ENCODE data around the gene SIGLEC12.
"Not testable (repeated sequence)": the region's sequence is repeated elsewhere in the genome, so short reads cannot be mapped to it uniquely, and the experiment has no call there.

The SIGLEC12 gene

DNA sequence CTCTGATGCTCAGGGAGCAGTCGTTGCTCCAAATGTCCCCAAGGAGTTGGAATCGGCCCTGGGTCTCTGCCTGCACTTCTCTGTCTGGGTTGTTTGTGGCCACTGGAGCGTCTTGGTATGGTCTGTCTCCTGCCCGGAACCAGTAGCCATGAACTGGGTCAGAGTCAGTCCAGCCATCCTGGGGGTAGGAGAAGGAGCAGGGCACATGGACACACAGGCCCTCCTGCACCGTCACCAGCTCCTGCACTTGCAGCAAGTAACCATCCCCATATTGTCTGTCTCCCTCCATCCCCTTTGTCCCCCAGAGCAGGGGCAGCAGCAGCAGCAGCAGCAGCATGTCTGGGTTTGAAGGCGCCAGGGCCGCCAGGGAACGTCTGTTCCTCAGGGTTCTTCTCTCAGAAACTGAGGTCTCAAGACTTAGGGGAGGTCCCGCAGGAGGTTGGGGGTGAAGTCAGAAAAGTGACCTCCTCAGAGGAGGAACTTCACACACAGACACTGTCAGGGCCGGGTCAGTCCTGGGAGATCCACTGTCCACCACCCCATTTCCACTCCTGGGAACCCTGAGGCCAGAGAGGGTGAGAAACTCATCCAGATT, 43.5 kb downstream of the SIGLEC12 start, which contains the start of gene SIGLEC8:
TSS of gene SIGLEC8 (minus strand) at position 404 of the 595 bp plus-strand sequence. CDS start at position 337, 67 bp downstream.
- DNase-seq (ENCODE audit: low read depth in 2 of 2), result no peak

DNA sequence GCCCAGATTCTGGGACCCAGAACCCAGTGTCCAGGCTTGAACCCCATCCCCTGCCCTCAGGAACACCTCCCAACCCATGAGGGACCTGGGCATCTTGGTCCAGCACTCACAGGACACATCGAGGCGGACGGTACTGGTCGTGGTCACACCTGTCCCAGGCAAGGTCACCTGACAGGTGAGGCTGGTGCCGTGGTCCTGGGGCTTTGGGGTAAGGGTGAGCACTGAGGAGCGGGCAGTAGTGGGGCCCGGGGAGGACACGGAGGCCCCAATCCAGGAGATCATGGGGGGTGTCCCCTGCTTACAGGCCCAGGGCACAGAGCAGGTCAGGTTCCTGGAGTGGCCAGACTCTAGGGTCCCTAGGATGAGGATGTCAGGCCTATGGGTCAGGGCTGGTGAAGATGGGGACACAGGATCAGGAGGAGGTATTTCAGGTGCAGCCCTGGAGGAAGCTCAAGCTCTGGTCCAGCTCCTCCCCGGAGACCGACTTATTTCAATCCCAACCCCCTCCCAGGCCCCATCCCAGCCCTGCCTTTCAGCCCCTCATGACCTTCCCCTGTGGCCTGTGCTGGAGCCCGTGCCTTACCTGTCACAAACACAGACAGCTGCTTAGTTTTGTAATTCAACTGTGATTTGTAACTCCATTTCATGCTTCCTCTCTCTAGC, 44.1 kb downstream of the SIGLEC12 start:
- DNase-seq (ENCODE audit: low read depth in 2 of 2), result no peak

DNA sequence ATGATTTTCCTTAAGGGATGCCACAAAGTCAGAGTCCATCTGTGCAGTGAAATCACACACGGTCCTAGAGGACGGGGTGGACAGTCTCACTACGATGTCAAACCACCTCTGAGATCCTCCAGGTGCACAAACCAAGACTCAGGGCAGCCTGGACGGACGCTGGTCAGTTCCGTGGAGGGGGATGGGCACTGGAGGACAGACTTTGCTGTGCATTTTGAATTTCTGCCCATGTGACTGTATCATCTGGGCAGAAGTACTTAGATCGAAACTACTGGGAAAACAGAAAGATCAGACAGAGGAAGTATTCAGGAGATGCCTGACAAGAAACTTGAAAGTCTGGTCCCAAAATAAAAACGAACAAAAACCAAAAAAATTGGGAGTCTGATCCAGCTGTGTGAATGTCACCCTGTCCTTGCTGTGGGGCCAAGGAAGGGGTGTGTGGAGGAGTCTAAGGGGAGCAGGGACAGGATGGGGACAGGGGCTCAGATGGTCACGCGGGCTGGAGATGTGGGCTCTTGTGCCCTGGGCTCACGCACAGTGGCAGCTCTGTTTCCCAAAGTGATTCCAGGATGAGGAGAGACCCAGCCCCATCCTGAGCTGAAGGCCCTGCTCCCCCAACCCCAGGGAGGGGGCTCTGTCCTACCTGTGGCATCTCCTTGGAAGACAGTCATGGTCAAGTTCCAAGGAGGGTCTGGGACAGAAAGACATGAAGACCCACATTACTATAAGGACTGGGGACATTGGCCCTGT, 44.9 kb downstream of the SIGLEC12 start:
- DNase-seq (ENCODE audit: low read depth in 2 of 2), result no peak

DNA sequence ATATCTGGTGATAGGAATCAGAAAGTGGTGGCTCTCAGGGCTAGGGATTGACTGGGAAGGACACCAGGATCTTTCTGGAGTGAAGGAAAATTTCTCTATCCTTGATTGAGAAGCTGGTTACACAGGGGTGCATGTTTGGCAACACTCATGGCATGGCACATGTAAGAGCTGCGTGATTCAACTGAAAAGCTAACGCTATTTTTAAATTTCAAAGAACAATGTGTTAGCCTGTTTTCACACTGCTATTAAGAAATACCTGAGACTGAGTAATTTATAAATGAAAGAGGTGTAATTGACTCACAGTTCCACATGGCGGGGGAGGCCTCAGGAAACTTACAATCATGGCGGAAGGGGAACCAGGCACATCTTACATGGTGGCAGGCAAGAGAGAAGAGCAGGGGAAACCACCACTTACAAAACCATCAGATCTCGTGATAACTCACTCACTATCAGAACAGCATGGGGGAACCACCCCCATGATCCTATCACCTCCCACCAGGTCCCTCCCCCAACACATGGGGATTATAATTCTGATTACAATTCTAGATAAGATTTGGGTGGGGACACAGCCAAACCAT, 50.8 kb downstream of the SIGLEC12 start:
- peak; percentile 12 to 23 for DNase-seq (ENCODE audit: low read depth in 2 of 2)

DNA sequence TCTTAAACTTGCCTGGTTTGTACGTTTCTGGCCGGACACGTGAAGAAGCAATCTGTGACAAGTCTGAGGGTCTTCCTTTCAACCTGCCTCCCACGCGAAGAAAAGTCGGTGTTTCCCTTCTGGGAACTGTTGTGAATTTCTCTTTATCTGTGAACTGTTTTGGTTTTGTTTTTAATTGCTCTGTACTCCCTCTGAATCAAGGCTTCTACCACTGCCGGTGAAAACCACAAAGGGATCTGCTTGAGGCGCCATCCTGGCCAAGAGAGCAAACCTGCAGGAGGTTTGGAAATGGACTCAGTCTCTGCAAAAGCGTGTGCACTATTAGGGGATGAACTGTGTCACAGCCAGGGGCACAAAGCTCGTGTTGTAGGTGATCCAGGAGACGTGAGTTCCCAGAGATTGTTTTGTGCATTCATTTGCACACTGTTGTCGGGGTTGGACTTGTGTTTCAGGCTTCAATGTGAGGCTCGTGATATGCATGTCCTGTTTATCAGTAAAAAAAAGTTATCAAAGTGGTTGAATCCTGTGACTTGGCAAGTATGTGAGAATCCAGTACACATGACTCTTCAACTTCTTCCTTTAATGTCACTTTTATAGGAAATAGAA, 53.1 kb downstream of the SIGLEC12 start:
- peak; percentile 22 to 32 for DNase-seq (ENCODE audit: low read depth in 2 of 2)

DNA sequence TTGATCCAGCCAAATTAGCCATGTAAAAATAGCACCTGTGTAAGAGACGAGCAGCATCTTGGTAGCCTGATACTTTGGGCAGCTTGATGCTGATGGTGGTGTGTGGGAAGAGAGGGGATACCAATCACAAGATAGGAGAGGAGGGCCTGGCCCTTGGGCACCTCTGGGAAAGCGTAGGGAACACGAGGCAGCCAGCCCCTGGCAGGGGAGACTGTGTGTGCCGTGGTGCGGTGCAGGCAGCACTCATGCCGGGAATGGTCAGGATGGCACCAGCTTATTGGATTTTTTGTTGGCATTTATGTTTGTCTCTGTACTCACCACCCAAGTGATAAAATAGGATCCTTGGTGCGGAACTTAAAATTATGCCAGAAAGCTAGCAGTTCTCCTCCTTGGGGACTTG, 53.6 kb downstream of the SIGLEC12 start:
- DNase-seq (ENCODE audit: low read depth in 2 of 2), result no peak

DNA sequence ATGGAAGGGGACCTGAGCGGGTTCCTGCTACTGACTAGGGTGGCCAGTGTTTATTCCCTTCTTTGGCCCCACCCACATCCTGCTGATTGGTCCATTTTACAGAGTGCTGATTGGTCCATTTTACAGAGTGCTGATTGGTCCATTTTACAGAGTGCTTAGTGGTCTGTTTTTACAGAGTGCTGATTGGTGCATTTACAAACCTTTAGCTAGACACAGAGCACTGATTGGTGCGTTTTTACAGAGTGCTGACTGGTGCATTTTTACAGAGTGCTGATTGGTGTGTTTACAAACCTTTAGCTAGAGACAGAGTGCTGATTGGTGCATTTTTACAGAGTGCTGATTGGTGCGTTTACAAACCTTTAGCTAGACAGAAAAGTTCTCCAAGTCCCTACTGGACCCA, 54.1 kb downstream of the SIGLEC12 start:
- not testable (repeated sequence) for DNase-seq (ENCODE audit: low read depth in 2 of 2)

DNA sequence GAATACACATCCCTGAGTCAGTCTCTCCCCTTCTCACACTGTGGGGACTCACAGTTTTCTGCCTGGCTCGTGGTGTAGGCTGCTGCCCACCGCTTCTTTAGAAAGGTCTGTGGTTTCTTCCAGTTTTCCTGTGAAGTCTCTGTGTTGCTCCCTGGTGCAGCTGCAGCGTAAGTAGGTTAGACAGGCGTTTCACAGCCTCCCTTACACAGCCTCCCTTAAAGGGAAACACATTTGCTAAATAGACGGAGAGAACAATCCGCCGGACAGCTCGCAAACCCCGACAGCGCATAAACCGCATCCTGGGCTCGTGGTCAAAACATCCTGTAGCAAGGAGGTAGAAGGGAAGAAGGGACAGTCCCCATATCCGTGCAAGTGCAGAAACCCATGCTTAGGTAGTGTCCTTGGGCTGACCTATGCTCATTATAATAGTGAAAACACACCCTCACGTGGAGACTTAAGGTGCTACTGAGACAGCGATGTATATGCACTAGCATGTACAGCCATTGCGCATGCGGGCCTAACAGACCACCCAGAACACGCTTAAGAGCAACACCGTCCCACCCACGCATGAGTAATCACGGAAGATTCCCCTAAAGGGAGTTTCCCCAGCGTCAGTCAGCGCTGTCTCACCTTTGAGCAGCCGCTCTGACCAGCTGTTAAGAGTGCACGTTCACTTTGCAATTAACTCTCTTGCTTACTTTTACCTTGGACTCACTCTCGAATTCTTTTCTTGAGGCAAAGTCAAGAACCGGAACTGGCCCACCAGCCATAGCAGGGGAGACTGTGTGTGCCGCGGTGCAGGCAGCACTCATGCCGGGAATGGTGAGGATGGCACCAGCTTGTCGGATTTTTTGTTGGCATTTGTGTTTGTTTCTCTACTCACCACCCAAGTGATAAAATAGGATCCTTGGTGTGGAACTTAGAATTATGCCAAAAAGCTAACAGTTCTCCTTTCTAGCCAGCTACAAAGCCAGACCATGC, 59.9 kb downstream of the SIGLEC12 start:
- peak; percentile 63 to 88 for DNase-seq (ENCODE audit: low read depth in 2 of 2)

Measured in stimulated activated CD4-positive, alpha-beta T cell treated with anti-CD3 and anti-CD28 coated beads, Interleukin-1b, Interleukin-23, amount 100 ng/mL, for 4 hours (primary cell).